Sigmoid colon (tissue), 4 donors: ENCODE results near the gene FBXW8.

Source experiments
- POLR2A ChIP-seq, 2 donors: fragments of 450-650 bp; IDR thresholded peaks; one replicate each; pipeline ENCODE4 v1.6.1; 2016; ENCODE audit warnings: antibody characterized with exemption in 2 of 2, mild to moderate bottlenecking in 2 of 2, moderate library complexity in 2 of 2
- POLR2AphosphoS5 ChIP-seq, 4 donors: sonication (generic); formaldehyde crosslinking; IDR thresholded peaks; one replicate each; pipeline ENCODE4 v1.6.1; 2017; ENCODE audit warnings: antibody characterized with exemption in 4 of 4

DNA sequence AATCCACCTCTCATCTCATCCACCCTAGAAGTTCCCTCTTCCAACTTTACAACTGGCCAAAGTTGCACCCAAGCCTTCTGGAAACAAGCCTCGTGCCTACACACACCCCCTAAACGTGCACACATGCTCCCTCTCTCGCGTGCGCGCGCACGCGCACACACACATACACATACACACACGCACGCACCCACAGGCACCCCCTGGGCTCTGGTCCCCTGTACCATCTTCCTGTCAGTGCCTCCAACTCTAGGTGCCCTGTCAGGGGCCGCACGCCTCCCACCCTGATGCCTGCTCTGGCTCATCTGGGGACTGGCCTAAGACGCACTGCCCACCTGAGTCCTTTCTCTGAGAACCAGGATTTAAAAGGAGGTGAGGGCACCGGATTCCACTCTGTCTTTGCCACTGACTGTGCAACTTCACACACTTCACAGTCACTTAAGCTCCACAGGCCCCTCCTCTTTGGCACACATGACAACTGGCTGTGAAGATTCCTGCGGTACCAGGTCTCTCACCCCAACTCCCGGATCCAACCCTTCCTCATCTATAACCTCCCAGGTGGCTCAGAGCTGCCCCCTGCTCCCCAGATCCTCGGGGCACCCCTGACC, 142.9 kb downstream of the FBXW8 start:
- TF ChIP-seq POLR2A (IDR thresholded peaks at IDR 0.05) (no peak), POLR2AphosphoS5 (IDR thresholded peaks at IDR 0.05) (no peak)
